Ovary (tissue), 3 donors: ENCODE results near the gene BCL2L13.

Experiments used
- EP300 ChIP-seq: sonication (generic); formaldehyde crosslinking; IDR thresholded peaks from one replicate; pipeline ENCODE4 v1.6.1; 2017; ENCODE audit warnings: antibody characterized with exemption
- POLR2A ChIP-seq: fragments of 450-650 bp; IDR thresholded peaks from one replicate; pipeline ENCODE4 v1.6.1; 2017; ENCODE audit warnings: antibody characterized with exemption, mild to moderate bottlenecking, moderate library complexity
- TF ChIP-seq, protein P1 (sequence below), 3 donors: fragments of 450-650 bp in 2 of 3; fragments of 200-600 bp in 1 of 3; IDR thresholded peaks; one replicate each; pipeline versions ENCODE4 v1.5.1 to v1.8.0; 2016 to 2022; ENCODE audit warnings: antibody characterized with exemption in 3 of 3, mild to moderate bottlenecking in 1 of 3
- donor health status: DM: no; HTN: no; CAD: no.

DNA sequence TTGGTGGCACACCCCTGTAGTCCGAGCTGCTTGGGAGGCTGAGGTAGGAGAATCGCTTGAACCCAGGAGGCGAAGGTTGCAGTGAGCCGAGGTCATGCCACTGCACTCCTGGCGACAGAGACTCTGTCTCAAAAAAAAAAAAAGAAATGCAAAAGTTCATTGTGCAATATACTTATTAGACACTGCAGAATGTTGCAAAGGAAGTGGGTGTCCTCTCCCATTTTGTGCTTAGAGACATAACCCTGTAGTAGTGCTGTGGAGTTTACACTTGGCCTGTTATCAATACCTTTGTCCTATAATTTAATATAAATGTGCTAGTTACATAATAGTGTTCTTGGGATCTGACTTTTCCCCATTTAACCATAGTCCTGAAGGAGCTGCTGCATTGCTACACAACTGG, 9.4 kb downstream of the BCL2L13 start:
- TF ChIP-seq, protein P1, sequence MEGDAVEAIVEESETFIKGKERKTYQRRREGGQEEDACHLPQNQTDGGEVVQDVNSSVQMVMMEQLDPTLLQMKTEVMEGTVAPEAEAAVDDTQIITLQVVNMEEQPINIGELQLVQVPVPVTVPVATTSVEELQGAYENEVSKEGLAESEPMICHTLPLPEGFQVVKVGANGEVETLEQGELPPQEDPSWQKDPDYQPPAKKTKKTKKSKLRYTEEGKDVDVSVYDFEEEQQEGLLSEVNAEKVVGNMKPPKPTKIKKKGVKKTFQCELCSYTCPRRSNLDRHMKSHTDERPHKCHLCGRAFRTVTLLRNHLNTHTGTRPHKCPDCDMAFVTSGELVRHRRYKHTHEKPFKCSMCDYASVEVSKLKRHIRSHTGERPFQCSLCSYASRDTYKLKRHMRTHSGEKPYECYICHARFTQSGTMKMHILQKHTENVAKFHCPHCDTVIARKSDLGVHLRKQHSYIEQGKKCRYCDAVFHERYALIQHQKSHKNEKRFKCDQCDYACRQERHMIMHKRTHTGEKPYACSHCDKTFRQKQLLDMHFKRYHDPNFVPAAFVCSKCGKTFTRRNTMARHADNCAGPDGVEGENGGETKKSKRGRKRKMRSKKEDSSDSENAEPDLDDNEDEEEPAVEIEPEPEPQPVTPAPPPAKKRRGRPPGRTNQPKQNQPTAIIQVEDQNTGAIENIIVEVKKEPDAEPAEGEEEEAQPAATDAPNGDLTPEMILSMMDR (IDR thresholded peaks at IDR 0.05), result no peak
- no peak for TF ChIP-seq POLR2A
- no peak for TF ChIP-seq EP300
